GM18951 (cell line): ENCODE measurements around the gene RGP1.

Experiments used
- POLR2A ChIP-seq: IDR thresholded peaks from 4 replicates; pipeline ENCODE4 v1.6.1; 2011; ENCODE audit warnings: mild to moderate bottlenecking; ENCODE audit not compliant: insufficient read length, insufficient read depth; ENCODE audit errors: extremely low read depth
- in situ Hi-C: fragments of 300-500 bp; cut with MboI; formaldehyde crosslinking; loops from one replicate; pipeline ENCODE4 v1.12.0; 2022; ENCODE audit warnings: low sequenced_read_pairs, mixed read lengths, inconsistent platforms; ENCODE audit not compliant: unreplicated experiment

The RGP1 gene

DNA sequence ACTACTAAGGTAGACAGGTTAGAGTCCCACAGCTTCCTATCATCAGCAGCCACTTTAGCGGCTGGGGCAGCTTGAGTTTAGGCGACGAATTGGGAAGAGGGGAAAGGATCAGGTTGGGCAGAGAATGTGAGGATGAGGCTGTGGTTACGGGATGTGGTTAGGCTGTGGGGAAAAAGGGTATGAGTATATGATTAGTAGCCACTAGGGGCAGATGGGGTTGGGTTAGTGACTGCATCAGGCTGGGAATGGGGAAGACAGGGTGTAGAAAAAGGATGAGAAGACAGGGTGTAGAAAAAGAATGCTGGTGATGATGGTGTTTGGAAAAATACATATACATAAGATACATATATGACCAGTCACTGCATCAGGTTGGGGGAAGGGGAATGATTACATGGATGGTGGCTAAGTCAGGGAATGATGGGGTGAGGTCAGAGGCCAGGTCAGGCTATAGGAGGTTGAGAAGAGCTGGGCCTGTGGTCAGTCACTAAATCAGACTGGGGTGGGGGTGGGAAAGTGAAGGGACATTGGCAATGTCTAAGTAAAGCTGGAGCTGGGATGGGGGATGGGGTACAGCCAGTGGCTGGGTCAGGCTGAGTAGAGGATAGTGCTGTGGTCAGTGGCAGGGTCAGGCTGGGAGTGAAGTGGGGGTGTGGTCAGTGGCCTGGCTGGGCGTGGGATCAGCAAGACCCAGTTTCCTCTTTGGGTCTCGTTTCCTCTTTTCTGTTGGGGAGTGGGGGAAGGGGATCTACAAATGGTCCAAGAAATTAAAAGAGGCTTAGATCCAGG lies 19.2 kb upstream of the RGP1 start:
- in situ Hi-C loops, result no loop called here
- no peak for TF ChIP-seq POLR2A

GRCh38 chr9:35730486-35730854 lies 18.6 kb upstream of the RGP1 start:
- TF ChIP-seq POLR2A, result no peak
- in situ Hi-C loops, result no loop called here

- TF ChIP-seq POLR2A, result no peak
- in situ Hi-C loops, result no loop called here
Measured at GRCh38 chr9:35731415-35732184, 17.5 kb upstream of the RGP1 start.

GRCh38 chr9:35732185-35732799 lies 16.8 kb upstream of the RGP1 start, which contains the start of the genes CREB3 and TLN1:
TSS of gene CREB3 (plus strand) at chr9:35732666. CDS start at chr9:35732773, 107 bp downstream.
TSS of gene TLN1 (minus strand) at chr9:35732195. CDS start at chr9:35725694, 6,501 bp downstream.
- in situ Hi-C loops, result no loop called here
- TF ChIP-seq POLR2A, result peak; percentile 80

DNA sequence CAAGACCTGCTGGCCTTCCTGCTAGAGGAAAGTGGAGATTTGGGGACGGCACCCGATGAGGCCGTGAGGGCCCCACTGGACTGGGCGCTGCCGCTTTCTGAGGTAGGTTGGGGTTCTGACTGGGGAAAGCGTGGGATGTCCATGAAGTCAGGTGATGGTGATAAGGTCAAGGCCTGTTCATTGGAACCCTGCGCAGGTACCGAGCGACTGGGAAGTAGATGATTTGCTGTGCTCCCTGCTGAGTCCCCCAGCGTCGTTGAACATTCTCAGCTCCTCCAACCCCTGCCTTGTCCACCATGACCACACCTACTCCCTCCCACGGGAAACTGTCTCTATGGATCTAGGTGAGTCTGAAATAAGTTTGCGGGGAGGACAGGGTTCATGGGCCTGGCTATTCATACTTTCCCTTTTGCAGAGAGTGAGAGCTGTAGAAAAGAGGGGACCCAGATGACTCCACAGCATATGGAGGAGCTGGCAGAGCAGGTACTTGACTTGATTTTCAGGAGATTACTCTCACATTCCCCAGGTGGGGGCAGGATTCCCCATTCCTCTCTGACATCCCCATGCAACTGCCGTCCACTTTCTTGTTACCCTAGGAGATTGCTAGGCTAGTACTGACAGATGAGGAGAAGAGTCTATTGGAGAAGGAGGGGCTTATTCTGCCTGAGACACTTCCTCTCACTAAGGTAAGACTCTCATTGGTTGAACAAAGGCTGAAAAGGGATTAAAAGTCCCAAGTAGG lies 16.1 kb upstream of the RGP1 start:
- in situ Hi-C loops, result no loop called here
- TF ChIP-seq POLR2A, result peak; percentile 1

GRCh38 chr9:35734096-35734495 lies 15.0 kb upstream of the RGP1 start:
- in situ Hi-C loops, result no loop called here
- TF ChIP-seq POLR2A, result no peak

GRCh38 chr9:35736201-35736633 lies 12.9 kb upstream of the RGP1 start:
- in situ Hi-C loops, result no loop called here
- no peak for TF ChIP-seq POLR2A

DNA sequence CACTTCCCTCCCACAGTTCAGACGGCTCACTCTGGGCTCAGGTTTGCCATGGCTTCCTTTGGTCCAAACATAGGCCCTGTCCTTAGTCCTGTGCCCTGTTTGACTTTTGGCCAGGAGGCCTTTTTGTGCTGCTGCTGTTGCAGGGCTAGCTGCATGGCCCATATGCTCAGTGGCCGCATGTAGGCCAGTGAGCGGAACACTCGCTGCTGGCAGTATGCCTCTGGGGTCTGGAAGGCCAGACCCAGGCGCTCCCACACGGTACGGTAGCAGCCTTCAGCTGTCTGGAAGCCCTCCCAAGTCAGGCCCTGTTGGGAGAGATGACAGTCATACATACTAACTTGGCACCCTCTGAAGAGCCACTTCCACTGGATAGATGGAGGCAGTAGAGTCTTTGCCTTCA lies 11.9 kb upstream of the RGP1 start:
- in situ Hi-C loops, result no loop called here

GRCh38 chr9:35738186-35738585 lies 10.9 kb upstream of the RGP1 start:
- in situ Hi-C loops, result no loop called here
- no peak for TF ChIP-seq POLR2A

More for the DNA sequence above, 11.9 kb upstream of the RGP1 start:
- TF ChIP-seq POLR2A, result no peak

DNA sequence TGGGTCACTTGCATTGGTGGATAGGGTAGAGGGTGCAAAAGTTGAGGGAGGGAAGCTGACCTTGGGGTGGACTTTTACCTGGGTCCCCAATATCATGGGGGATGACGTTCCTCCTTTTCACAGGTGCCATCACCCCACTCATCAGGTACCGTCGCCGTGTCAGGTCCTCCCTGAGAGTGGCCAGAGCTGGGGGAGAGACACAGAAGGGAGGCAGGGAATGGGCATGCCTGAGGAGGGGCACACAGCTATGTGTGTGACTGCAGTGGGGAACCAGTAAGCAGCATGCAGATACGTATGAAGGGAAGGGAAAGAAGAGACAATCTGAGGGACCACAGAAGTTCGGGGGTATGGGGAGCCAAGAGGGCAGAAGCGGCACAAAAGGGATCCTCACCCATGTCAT lies 10.2 kb upstream of the RGP1 start:
- in situ Hi-C loops, result no loop called here
- TF ChIP-seq POLR2A, result no peak

DNA sequence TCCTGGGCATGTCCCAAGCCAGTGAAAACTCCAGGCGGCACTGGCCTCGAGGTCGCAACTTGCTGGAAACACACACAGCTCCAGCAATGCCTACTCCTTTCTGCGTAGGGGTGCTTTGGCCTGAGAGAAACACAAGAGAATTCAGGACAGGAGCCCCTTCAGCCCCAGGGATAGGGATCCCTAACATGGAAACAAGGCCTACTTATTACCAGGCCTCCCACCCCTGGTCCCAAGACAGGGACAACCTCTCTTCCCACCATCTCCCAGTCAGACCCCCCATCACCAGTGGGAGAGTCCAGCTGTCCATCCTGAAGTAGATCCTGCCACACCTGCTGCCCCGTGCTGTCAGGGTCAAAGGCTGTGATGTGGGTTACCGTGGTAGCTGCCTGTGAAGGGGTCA lies 8.8 kb upstream of the RGP1 start:
- TF ChIP-seq POLR2A, result no peak
- in situ Hi-C loops, result no loop called here

DNA sequence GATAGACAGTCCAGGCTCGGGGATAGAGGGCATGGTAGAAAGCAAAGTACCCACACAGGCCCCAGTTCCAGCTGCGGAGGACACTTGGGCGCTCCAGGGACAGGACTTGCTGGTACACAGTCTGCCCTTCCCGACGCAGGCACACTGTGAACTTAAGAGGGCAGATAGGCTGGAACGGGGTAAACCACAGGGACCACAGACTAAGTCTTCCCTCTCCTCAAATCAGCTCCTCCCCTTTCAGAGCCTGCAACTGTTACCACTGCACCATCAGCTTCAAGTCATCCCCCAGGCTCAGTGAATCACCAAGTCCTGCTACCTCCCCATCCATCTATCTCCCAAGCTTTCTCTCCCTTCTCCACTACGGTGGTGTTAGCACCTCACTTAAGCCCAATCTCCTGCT lies 7.3 kb upstream of the RGP1 start:
- in situ Hi-C loops, result no loop called here

DNA sequence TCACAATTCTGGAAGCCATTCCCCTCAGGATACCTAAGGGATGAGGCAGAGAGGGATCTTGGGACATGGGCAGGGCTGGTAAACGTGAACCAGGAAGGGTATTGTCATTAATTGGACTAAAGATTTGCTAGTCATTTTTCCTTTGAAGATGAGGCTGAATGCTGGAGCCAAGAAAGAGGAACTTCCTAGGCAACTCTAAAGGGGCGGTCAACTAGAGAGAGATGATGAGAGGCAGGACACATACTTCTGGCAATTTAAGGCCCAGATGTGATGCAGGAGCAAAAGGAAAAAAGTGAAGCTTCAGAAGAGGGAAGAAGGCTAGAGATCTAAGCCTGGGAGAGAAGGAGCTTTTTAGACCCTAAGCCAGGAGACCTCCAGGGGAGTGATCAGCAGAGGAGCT lies 5.6 kb upstream of the RGP1 start:
- in situ Hi-C loops, result no loop called here
- no peak for TF ChIP-seq POLR2A

More for the DNA sequence above, 7.3 kb upstream of the RGP1 start:
- TF ChIP-seq POLR2A, result no peak

- in situ Hi-C loops, result no loop called here
- TF ChIP-seq POLR2A, result no peak
Measured at GRCh38 chr9:35743880-35744518, 5.1 kb upstream of the RGP1 start.
